ENCODE data around the gene STAC. TPM values are rescaled to one million over a fixed set of nuclear protein-coding genes. Genes with fewer than 3 reads are reported as not detected.

The STAC gene
- total RNA-seq, 8 experiments from 2014 or later: 4.9 to 21.6 (median 8.4) TPM

GRCh38 chr3:36597422-36597821 is 217.1 kb downstream of the STAC start:
- H3K27ac ChIP-seq: no peak overlapping the region
- in situ Hi-C loops (cut with MboI; ENCODE audit: low pct_unique_long_range_greater_than_20kb in 2 of 9, low sequenced_read_pairs in 9 of 9, unreplicated experiment in 9 of 9): no loop called here
- peak in 5 of 8 experiments; percentile 54 to 93 (median 71) for ATAC-seq (replicated peaks in 6 of 8)
- peaks cover 2 to 5% of the 10 kb centered on the region in 2 donors for H3K4me1 ChIP-seq (replicated peaks in 1 of 2)
- H3K4me3 ChIP-seq: no peak overlapping the region
- 24 to 93% (median 78%) methylated on average over 1 to 2 of the region's 2 CpGs; no CpG with 5 or more reads in 3 of the 10 experiments for WGBS, 10 experiments

Data from motor neuron (in vitro differentiated cells).